ENCODE data around the gene FAM13B. TPM values are rescaled to one million over a fixed set of nuclear protein-coding genes. Genes with fewer than 3 reads are reported as not detected.
"Not testable (repeated sequence)": the region's sequence is repeated elsewhere in the genome, so short reads cannot be mapped to it uniquely, and the experiment has no call there.

Gene FAM13B
- total RNA-seq, 5 donors from 2014 or later (not counting 1 experiment from before 2014, with no cell fraction given) = 43.4 to 53.7 (median 49.6) TPM

DNA sequence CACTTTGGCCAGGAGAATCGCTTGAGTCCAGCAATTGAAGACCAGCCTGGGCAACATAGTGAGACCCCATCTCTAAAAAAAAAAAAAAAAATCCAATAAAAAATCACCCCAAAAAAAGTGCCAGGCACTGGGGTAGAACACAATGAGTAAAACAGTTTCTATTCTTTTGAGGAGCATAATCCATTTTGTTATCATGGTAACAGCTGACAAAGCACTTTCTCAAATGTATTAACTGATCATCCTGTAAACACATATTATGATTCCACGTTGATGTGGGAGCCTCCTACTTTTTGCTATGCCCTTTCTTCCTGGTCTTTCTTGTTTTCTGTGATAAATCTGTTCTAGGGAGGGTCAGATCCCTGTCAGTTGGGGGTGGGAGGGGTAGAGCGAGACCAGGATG lies 20.7 kb upstream of the FAM13B start:
- no peak overlapping the region for H3K27ac ChIP-seq (ENCODE audit: low read length)
- ChIA-PET CTCF (interaction anchor here in 1 of 2 donors (0.7 kb wide), 1 partner anchor 17 kb away, joined by 3 read pairs; no protein-coding TSS in a partner anchor), POLR2A (interaction anchor here in 1 of 2 donors (0.7 kb wide), 1 partner anchor 18 kb away, joined by 5 read pairs; no protein-coding TSS in a partner anchor)
- WGBS (ENCODE audit: insufficient coverage) = no CpG with 5 or more reads among the region's 3 CpGs
- H3K9me3 ChIP-seq = no peaks in the 10 kb centered on the region
- H3K27me3 Mint-ChIP-seq = peaks cover 0 to 5% of the 10 kb centered on the region in 2 donors
- ATAC-seq (replicated peaks in 1 of 4) = no peak
- peaks cover 0 to 5% (median 3%) of the 10 kb centered on the region in 3 donors for H3K4me1 Mint-ChIP-seq
- H3K27me3 ChIP-seq (replicated peaks in 1 of 2; ENCODE audit: control insufficient read depth in 2 of 2, extremely low read depth in 1 of 2, insufficient read depth in 2 of 2, low read length in 1 of 2) = peaks cover 0 to 10% of the 10 kb centered on the region in 2 experiments
- H3K36me3 Mint-ChIP-seq = no peaks in the 10 kb centered on the region
- no peaks in the 10 kb centered on the region for H3K36me3 ChIP-seq (ENCODE audit: control insufficient read depth in 2 of 2, extremely low read depth in 1 of 2, insufficient read depth in 1 of 2, low read length in 1 of 2)
- no peak overlapping the region for H3K27ac Mint-ChIP-seq
- H3K4me1 ChIP-seq (ENCODE audit: control insufficient read depth in 1 of 2, extremely low read depth in 1 of 2, insufficient read depth in 2 of 2, low read length in 2 of 2) = no peaks in the 10 kb centered on the region
- H3K4me3 ChIP-seq (ENCODE audit: control insufficient read depth in 1 of 2, extremely low read depth in 1 of 2, low read length in 1 of 2) = no peak overlapping the region
- H3K9me3 Mint-ChIP-seq = no peaks in the 10 kb centered on the region
- H3K4me3 Mint-ChIP-seq = no peak overlapping the region
- no peak for DNase-seq

DNA sequence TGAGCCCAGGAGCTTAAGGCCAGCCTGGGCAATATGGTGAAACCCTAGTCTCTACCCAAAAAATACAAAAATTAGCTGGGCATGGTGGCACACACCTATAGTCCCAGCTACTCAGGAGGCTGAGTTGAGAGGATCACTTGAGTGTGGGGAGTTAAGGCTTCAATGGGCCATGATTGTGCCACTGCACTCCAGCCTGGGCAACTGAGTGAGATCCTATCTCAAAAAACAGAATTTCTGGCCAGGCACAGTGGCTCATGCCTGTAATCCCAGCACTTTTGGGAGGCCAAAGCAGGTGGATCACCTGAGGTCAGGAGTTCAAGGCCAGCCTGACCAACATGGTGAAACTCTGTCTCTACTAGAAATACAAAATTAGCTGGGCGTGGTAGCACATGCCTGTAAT lies 19.8 kb upstream of the FAM13B start:
- H3K36me3 ChIP-seq (ENCODE audit: control insufficient read depth in 2 of 2, extremely low read depth in 1 of 2, insufficient read depth in 1 of 2, low read length in 1 of 2); DNase-seq; H3K27me3 Mint-ChIP-seq; H3K4me3 Mint-ChIP-seq; CTCF ChIA-PET; H3K4me3 ChIP-seq (ENCODE audit: control insufficient read depth in 1 of 2, extremely low read depth in 1 of 2, low read length in 1 of 2); H3K27me3 ChIP-seq (replicated peaks in 1 of 2; ENCODE audit: control insufficient read depth in 2 of 2, extremely low read depth in 1 of 2, insufficient read depth in 2 of 2, low read length in 1 of 2); ATAC-seq (replicated peaks in 1 of 4); H3K27ac ChIP-seq (ENCODE audit: low read length); H3K27ac Mint-ChIP-seq; H3K36me3 Mint-ChIP-seq; H3K9me3 Mint-ChIP-seq; H3K4me1 Mint-ChIP-seq; H3K4me1 ChIP-seq (ENCODE audit: control insufficient read depth in 1 of 2, extremely low read depth in 1 of 2, insufficient read depth in 2 of 2, low read length in 2 of 2); H3K9me3 ChIP-seq: not testable (repeated sequence)
- POLR2A ChIA-PET = interaction anchor here in 1 of 2 donors (0.7 kb wide), 1 partner anchor 18 kb away, joined by 5 read pairs; no protein-coding TSS in a partner anchor
- WGBS (ENCODE audit: insufficient coverage) = 80% methylated on average over 1 of the region's 1 CpG

DNA sequence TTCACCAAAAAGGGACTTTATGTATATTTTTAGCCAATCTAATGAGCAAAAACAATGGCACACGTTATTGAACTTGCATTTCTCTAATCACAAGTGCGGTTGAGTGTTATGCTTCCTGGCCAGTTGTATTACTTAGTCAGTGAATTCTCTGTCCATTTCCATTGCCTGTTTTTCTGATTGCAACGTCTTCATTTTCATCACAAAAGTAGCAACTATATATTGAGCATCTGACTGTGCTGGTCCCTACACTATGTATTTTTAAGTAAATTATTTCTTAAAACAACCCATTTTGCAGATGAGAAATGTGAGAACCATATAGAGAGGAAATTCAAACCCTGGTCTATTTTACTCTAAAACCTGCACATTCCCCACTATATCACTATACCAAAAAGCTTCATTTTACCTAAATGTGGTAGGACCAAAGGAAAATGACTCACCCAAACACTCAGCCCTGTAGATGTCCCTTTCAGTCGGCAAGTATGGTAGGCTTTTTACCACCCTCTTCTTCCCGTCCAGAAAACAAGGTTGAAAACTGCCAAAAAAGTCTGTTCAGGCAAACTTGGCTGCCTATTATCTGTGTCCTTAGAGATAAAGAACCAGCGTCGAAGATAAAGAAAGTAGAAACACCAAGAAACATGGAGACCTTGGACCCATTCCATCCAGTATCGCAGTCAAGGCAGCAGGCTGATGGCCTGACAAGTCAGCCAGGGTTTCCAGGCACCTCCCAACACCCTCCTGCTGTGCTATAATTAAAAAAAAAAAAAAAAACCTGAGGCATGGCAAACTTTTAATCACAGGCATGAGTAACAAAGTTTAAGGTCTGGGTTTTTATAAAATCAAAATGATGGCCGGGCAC lies 18.8 kb upstream of the FAM13B start:
- no peaks in the 10 kb centered on the region for H3K36me3 ChIP-seq (ENCODE audit: control insufficient read depth in 2 of 2, extremely low read depth in 1 of 2, insufficient read depth in 1 of 2, low read length in 1 of 2)
- no peaks in the 10 kb centered on the region for H3K4me1 ChIP-seq (ENCODE audit: control insufficient read depth in 1 of 2, extremely low read depth in 1 of 2, insufficient read depth in 2 of 2, low read length in 2 of 2)
- H3K9me3 ChIP-seq = no peaks in the 10 kb centered on the region
- H3K27ac Mint-ChIP-seq = no peak overlapping the region
- no peak for DNase-seq
- H3K27me3 Mint-ChIP-seq = peaks cover 0 to 3% of the 10 kb centered on the region in 2 donors
- H3K27me3 ChIP-seq (replicated peaks in 1 of 2; ENCODE audit: control insufficient read depth in 2 of 2, extremely low read depth in 1 of 2, insufficient read depth in 2 of 2, low read length in 1 of 2) = peaks cover 0 to 7% of the 10 kb centered on the region in 2 experiments
- no peak overlapping the region for H3K27ac ChIP-seq (ENCODE audit: low read length)
- H3K9me3 Mint-ChIP-seq = no peaks in the 10 kb centered on the region
- peaks cover 0 to 5% (median 3%) of the 10 kb centered on the region in 3 donors for H3K4me1 Mint-ChIP-seq
- WGBS (ENCODE audit: insufficient coverage) = 93% methylated on average over 7 of the region's 9 CpGs
- H3K4me3 Mint-ChIP-seq = no peak overlapping the region
- H3K4me3 ChIP-seq (ENCODE audit: control insufficient read depth in 1 of 2, extremely low read depth in 1 of 2, low read length in 1 of 2) = no peak overlapping the region
- no peak for ATAC-seq (replicated peaks in 1 of 4)
- ChIA-PET CTCF (no interaction called here), POLR2A (no interaction called here)
- H3K36me3 Mint-ChIP-seq = no peaks in the 10 kb centered on the region

DNA sequence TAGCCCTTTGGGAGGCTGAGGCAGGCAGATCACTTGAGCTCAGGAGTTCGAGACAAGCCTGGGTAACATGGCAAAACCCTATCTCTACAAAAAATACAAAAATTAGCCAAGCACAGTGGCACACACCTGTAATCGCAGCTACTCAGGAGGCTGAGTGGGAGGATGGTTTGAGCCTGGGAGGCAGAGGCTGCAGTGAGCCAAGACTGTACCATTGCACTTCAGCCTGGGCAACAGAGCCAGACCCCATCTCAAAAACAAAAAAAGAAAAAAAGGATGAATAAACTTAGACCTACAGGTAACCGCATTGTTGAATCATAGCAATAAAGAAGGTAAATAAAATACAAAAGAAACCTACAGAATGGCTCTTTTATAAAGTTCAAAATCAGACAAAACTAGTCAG lies 12.4 kb upstream of the FAM13B start:
- WGBS (ENCODE audit: insufficient coverage) = no CpG with 5 or more reads among the region's 3 CpGs
- not testable (repeated sequence) for H3K27me3 Mint-ChIP-seq
- CTCF ChIA-PET = interaction anchor here in 1 of 2 donors (0.6 kb wide), 1 partner anchor 303 kb away, joined by 5 read pairs; no protein-coding TSS in a partner anchor

DNA sequence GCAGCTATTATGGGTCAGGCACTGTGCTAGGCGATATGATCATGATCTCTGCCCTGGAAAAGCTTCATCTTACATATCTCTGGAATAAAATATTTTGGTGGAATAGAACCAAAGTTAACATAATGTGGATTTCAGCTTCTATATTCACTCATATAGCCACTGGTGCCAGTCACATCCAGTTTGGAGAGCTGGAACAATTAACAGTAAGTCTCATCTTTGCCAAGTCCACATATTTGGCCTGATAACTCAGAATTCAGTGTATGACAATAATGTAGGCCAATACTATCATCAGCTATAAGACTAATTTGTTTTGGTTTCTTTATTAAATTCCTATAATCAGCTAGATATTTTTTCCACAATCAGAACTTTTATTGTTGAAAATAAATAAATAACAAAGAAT lies 5.9 kb upstream of the FAM13B start:
- no peak overlapping the region for H3K4me3 Mint-ChIP-seq
- Histone ChIP-seq H3K27me3 (replicated peaks in 1 of 2; ENCODE audit: control insufficient read depth in 2 of 2, extremely low read depth in 1 of 2, insufficient read depth in 2 of 2, low read length in 1 of 2) (peaks cover 0 to 6% of the 10 kb centered on the region in 2 experiments), H3K36me3 (ENCODE audit: control insufficient read depth in 2 of 2, extremely low read depth in 1 of 2, insufficient read depth in 1 of 2, low read length in 1 of 2) (no peaks in the 10 kb centered on the region), H3K4me1 (ENCODE audit: control insufficient read depth in 1 of 2, extremely low read depth in 1 of 2, insufficient read depth in 2 of 2, low read length in 2 of 2) (peaks cover 0 to 5% of the 10 kb centered on the region in 2 experiments), H3K4me3 (ENCODE audit: control insufficient read depth in 1 of 2, extremely low read depth in 1 of 2, low read length in 1 of 2) (no peak overlapping the region), H3K9me3 (no peaks in the 10 kb centered on the region), H3K27ac (ENCODE audit: low read length) (no peak overlapping the region)
- H3K27me3 Mint-ChIP-seq = no peaks in the 10 kb centered on the region
- ATAC-seq (replicated peaks in 1 of 4) (no peak), DNase-seq (no peak)
- peaks cover 9 to 10% (median 10%) of the 10 kb centered on the region in 3 donors for H3K4me1 Mint-ChIP-seq
- H3K9me3 Mint-ChIP-seq = no peaks in the 10 kb centered on the region
- ChIA-PET POLR2A (interaction anchor here (0.5 to 0.7 kb wide), 5 partner anchors 16 to 291 kb away, joined by 3 read pairs; no protein-coding TSS in a partner anchor), CTCF (interaction anchor here (0.5 to 1.5 kb wide), 5 partner anchors 30 to 95 kb away, joined by 3 to 5 read pairs (median 3); no protein-coding TSS in a partner anchor)
- H3K36me3 Mint-ChIP-seq = no peaks in the 10 kb centered on the region
- H3K27ac Mint-ChIP-seq = no peak overlapping the region
- WGBS (ENCODE audit: insufficient coverage) = no CpG with 5 or more reads among the region's 1 CpG

More for the DNA sequence above, 12.4 kb upstream of the FAM13B start:
- H3K27ac Mint-ChIP-seq; H3K9me3 ChIP-seq; H3K4me1 ChIP-seq (ENCODE audit: control insufficient read depth in 1 of 2, extremely low read depth in 1 of 2, insufficient read depth in 2 of 2, low read length in 2 of 2); DNase-seq; H3K4me3 ChIP-seq (ENCODE audit: control insufficient read depth in 1 of 2, extremely low read depth in 1 of 2, low read length in 1 of 2); H3K9me3 Mint-ChIP-seq; H3K4me3 Mint-ChIP-seq; H3K27ac ChIP-seq (ENCODE audit: low read length); H3K27me3 ChIP-seq (replicated peaks in 1 of 2; ENCODE audit: control insufficient read depth in 2 of 2, extremely low read depth in 1 of 2, insufficient read depth in 2 of 2, low read length in 1 of 2); H3K4me1 Mint-ChIP-seq; H3K36me3 Mint-ChIP-seq; ATAC-seq (replicated peaks in 1 of 4); H3K36me3 ChIP-seq (ENCODE audit: control insufficient read depth in 2 of 2, extremely low read depth in 1 of 2, insufficient read depth in 1 of 2, low read length in 1 of 2); POLR2A ChIA-PET: not testable (repeated sequence)

DNA sequence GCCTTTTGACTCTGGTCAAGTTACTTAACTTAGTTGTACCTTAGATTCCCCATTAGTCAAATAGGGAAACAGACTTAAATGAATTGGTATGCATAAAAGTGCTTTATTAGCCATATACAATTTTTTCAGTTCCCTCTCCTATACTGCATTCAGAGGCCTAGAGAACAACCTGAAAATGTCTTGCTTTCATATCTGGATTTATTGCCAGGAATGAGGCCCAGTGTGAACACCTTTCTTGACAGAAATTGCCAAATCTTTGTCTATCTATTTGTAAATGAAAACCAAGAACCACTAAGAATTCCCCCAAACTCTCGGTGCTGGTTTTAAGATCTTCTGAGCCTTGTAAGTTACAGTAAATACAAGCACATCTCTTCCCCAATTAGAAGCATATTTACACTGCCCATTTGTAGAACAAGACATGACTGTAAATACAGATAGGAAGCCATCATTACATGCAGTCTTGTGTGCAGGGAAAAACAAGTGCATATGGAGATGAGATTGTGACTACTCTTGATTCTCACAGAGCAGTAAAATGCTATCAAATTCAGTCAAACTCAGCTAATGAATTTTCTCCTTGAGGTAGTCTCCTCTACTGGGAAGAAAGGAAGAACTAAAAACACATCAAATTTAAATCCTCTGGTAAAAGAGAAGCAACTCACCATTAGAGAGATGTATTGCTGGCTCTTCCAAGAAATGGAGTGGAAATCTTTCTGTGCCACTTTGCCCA lies 5.2 kb upstream of the FAM13B start:
- no CpG with 5 or more reads among the region's 1 CpG for WGBS (ENCODE audit: insufficient coverage)
- Mint-ChIP-seq H3K4me3 (no peak overlapping the region), H3K36me3 (no peaks in the 10 kb centered on the region), H3K4me1 (peaks cover 13 to 17% (median 16%) of the 10 kb centered on the region in 3 donors), H3K27ac (no peak overlapping the region), H3K9me3 (no peaks in the 10 kb centered on the region), H3K27me3 (no peaks in the 10 kb centered on the region)
- CTCF ChIA-PET = interaction anchor here (0.6 to 1.5 kb wide), 4 partner anchors 28 to 371 kb away, joined by 3 to 5 read pairs (median 4); no protein-coding TSS in a partner anchor
- H3K36me3 ChIP-seq (ENCODE audit: control insufficient read depth in 2 of 2, extremely low read depth in 1 of 2, insufficient read depth in 1 of 2, low read length in 1 of 2) = no peaks in the 10 kb centered on the region
- no peak overlapping the region for H3K27ac ChIP-seq (ENCODE audit: low read length)
- no peak overlapping the region for H3K4me3 ChIP-seq (ENCODE audit: control insufficient read depth in 1 of 2, extremely low read depth in 1 of 2, low read length in 1 of 2)
- H3K9me3 ChIP-seq = no peaks in the 10 kb centered on the region
- POLR2A ChIA-PET = interaction anchor here in 1 of 2 donors (0.6 kb wide), 1 partner anchor 25 kb away, joined by 3 read pairs; no protein-coding TSS in a partner anchor
- DNase-seq (no peak), ATAC-seq (replicated peaks in 1 of 4) (no peak)
- H3K4me1 ChIP-seq (ENCODE audit: control insufficient read depth in 1 of 2, extremely low read depth in 1 of 2, insufficient read depth in 2 of 2, low read length in 2 of 2) = peaks cover 2 to 11% of the 10 kb centered on the region in 2 experiments
- H3K27me3 ChIP-seq (replicated peaks in 1 of 2; ENCODE audit: control insufficient read depth in 2 of 2, extremely low read depth in 1 of 2, insufficient read depth in 2 of 2, low read length in 1 of 2) = peaks cover 0 to 5% of the 10 kb centered on the region in 2 experiments
